ENCODE results near the gene ADGRD1. TPM values are rescaled to one million over a fixed set of nuclear protein-coding genes. Genes with fewer than 3 reads are reported as not detected.

Gene ADGRD1
- total RNA-seq, 1 donor from 2014 or later, result 0.08 TPM

DNA sequence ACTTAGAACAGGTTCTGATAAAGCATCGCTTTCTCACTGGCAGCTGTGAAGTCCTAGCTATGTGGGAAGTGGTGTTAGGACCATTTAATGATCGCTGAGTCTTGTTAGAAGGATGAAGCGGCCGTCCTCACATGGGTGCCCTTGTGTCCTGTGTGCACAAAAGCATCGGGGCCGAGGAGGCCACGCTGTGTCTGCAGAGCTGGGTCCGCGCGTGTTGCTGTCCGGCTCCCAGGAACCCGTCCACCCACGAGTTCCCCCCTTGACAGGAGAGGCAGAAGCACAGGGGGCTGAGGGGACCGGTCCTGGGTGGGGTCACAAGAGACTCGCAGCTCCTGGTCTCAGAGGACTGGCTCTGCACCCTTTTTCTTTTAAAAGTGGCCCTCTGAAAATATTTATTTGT is 90.4 kb downstream of the ADGRD1 start:
- Histone ChIP-seq H3K27me3 (ENCODE audit: control insufficient read depth, insufficient read depth, low read length) (peaks cover under 1% of the 10 kb centered on the region), H3K36me3 (ENCODE audit: control insufficient read depth, insufficient read depth, low read length) (no peaks in the 10 kb centered on the region), H3K4me3 (ENCODE audit: low read depth, low read length) (no peak overlapping the region)
- no peak for DNase-seq (ENCODE audit: low read depth)
- TF ChIP-seq, protein P1, sequence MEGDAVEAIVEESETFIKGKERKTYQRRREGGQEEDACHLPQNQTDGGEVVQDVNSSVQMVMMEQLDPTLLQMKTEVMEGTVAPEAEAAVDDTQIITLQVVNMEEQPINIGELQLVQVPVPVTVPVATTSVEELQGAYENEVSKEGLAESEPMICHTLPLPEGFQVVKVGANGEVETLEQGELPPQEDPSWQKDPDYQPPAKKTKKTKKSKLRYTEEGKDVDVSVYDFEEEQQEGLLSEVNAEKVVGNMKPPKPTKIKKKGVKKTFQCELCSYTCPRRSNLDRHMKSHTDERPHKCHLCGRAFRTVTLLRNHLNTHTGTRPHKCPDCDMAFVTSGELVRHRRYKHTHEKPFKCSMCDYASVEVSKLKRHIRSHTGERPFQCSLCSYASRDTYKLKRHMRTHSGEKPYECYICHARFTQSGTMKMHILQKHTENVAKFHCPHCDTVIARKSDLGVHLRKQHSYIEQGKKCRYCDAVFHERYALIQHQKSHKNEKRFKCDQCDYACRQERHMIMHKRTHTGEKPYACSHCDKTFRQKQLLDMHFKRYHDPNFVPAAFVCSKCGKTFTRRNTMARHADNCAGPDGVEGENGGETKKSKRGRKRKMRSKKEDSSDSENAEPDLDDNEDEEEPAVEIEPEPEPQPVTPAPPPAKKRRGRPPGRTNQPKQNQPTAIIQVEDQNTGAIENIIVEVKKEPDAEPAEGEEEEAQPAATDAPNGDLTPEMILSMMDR (IDR thresholded peaks at IDR 0.05; ENCODE audit: insufficient read depth, low read length, poor library complexity, severe bottlenecking), result no peak

DNA sequence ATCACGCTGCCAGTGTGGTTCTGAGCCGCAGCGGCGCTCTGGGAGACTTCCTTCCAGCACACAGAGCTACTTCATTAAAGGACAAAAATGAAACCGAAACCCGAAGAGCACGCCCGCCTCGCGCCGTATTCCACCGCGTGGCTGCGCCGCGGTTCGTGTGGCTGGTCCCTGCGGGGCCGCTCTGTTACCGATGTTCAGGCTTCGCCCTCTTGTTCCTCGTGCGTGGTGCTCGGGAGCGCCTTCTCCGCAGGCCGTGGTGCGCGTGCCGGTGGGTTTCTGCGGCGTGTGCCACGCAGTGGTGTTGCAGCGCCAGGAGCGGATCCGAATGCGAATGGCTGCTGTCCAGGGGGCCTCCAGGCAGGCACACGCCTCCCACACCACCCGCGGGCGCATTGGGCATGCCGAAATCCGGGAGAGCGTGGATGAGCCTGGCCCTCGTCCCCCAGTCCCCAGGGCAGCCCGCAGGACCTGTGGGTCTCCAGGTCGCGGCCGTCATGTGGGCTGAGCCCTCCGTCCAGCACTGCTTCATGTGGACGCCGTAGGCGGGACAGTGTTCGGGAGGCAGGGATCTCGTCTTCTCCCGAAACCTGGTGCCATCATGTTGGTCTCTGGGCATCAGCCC is 91.2 kb downstream of the ADGRD1 start:
- H3K4me3 ChIP-seq (ENCODE audit: low read depth, low read length), result no peak overlapping the region
- H3K36me3 ChIP-seq (ENCODE audit: control insufficient read depth, insufficient read depth, low read length), result no peaks in the 10 kb centered on the region
- H3K27me3 ChIP-seq (ENCODE audit: control insufficient read depth, insufficient read depth, low read length), result no peaks in the 10 kb centered on the region
- DNase-seq (ENCODE audit: low read depth), result no peak
- TF ChIP-seq, protein P1 (IDR thresholded peaks at IDR 0.05; ENCODE audit: insufficient read depth, low read length, poor library complexity, severe bottlenecking), result no peak

DNA sequence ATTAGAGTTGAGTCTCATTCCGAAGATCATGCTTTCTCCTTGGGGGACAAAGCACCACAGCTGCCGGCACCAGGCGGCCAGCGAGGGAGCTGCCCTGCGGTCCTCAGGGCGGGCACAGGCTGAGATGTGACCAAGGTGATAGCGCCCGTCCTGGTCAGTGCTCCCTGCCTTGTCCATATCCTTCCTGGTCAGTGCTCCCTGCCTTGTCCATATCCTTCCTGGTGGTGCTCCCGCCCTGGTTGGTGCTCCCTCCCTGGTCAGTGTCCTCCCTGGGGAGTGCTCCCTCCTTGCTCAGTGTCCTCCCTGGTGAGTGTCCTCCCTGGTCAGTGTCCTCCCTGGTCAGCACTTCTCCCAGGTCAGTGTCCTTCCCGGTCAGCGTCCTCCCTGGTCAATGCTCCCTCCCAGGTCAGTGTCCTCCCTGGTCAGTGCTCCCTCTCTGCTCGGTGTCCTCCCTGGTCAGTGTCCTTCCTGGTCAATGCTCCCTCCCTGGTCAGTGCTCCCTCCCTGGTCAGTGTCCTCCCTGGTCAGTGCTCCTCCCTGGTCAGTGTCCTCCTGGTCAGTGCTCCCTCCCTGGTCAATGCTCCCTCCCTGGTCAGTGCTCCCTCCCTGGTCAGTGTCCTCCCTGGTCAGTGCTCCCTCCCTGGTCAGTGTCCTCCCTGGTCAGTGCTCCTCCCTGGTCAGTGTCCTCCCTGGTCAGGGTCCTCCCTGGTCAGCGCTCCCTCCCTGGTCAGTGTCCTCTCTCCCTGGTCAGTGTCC is 92.2 kb downstream of the ADGRD1 start:
- Histone ChIP-seq H3K4me3 (ENCODE audit: low read depth, low read length) (no peak overlapping the region), H3K27me3 (ENCODE audit: control insufficient read depth, insufficient read depth, low read length) (no peaks in the 10 kb centered on the region), H3K36me3 (ENCODE audit: control insufficient read depth, insufficient read depth, low read length) (no peaks in the 10 kb centered on the region)
- TF ChIP-seq, protein P1 (IDR thresholded peaks at IDR 0.05; ENCODE audit: insufficient read depth, low read length, poor library complexity, severe bottlenecking), result no peak
- DNase-seq (ENCODE audit: low read depth), result no peak

DNA sequence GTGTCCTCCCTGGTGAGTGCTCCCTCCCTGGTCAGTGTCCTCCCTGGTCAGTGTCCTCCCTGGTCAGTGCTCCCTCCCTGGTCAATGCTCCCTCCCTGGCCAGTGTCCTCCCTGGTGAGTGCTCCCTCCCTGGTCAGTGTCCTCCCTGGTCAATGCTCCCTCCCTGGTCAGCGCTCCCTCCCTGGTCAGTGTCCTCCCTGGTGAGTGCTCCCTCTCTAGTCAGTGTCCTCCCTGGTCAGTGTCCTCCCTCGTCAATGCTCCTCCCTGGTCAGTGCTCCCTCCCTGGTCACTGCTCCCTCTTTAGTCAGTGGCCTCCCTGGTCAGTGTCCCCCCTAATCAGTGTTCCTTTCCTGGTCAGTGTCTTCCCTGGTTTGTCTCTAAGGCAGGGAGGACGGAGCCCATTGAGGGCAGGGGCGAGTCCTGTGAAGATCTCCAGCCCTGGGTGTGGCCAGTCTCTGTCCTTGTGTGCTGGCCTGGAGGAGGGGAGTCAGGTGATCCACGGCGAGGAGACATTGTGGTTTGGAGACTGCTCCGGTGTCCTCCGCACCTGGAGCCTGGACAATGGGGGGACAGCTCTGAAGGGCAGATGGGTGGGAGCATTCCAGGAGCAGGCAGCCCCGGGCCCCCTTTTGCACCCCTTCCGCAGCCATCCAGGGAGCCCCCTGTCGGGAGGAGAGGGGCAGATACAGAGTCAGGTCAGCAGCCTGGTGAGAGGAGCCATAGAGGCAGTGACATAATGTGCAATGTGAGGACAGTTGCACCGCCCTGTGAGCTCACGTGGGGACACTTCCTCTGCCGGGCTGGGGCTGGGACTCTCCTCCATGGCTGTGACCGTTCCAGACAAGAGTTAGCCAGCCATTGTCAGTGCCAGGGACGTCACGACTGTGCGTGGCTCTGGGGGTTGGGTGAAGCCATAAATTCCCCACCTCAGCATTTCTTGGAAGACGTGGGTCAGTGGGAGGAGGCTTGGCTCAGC is 93.4 kb downstream of the ADGRD1 start:
- TF ChIP-seq, protein P1 (IDR thresholded peaks at IDR 0.05; ENCODE audit: insufficient read depth, low read length, poor library complexity, severe bottlenecking), result no peak
- Histone ChIP-seq H3K36me3 (ENCODE audit: control insufficient read depth, insufficient read depth, low read length) (no peaks in the 10 kb centered on the region), H3K27me3 (ENCODE audit: control insufficient read depth, insufficient read depth, low read length) (no peaks in the 10 kb centered on the region), H3K4me3 (ENCODE audit: low read depth, low read length) (no peak overlapping the region)
- DNase-seq (ENCODE audit: low read depth), result no peak

DNA sequence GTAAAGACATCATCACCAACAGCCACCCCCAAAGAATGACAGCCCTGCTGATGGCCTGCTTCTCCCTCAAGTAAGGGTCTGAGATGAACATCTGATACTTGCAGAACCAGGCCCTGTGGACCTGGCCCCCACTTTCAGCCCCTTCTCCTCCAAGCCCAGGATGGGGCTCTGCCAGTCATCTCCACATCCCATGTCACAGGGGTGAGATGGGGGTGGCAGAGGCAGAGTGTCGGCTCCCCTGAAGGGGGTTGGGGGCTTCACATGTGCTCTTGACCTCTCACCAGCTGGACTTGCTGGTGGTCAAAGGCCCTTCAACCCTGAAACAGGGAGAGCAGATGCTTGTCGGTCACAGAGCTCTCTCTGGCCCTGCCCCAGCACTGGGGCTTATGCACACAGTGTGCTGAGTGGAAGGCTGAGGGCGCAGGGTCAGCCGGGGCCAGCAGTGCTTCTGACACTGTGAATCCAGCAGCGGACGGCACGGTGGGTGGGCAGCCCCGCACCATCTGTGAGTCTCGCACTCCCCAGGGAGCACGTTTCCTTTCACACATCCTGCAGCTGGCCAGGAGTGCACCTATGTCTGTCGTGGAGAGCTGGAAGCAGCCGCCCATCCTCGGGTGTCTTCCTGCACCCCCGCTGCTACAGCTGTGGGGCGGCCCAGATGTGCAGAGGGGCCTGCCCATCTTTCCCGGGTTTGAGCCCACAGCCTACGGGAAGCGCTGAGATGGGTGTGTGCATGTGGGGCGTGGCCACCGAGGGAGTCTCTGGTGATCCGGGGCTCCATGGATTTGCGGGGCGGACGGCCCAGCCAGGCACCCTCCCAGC is 94.3 kb downstream of the ADGRD1 start:
- H3K4me3 ChIP-seq (ENCODE audit: low read depth, low read length), result no peak overlapping the region
- H3K36me3 ChIP-seq (ENCODE audit: control insufficient read depth, insufficient read depth, low read length), result no peaks in the 10 kb centered on the region
- H3K27me3 ChIP-seq (ENCODE audit: control insufficient read depth, insufficient read depth, low read length), result no peaks in the 10 kb centered on the region
- no peak for DNase-seq (ENCODE audit: low read depth)
- TF ChIP-seq, protein P1 (IDR thresholded peaks at IDR 0.05; ENCODE audit: insufficient read depth, low read length, poor library complexity, severe bottlenecking), result no peak

All from kidney epithelial cell (primary cell).